GM19193 (cell line): ENCODE measurements around the gene DNAAF1.

ENCODE experiments used
- POLR2A ChIP-seq: IDR thresholded peaks from 4 replicates; pipeline ENCODE4 v1.6.1; 2011; ENCODE audit not compliant: insufficient read depth, insufficient read length; ENCODE audit errors: extremely low read depth

Gene DNAAF1

DNA sequence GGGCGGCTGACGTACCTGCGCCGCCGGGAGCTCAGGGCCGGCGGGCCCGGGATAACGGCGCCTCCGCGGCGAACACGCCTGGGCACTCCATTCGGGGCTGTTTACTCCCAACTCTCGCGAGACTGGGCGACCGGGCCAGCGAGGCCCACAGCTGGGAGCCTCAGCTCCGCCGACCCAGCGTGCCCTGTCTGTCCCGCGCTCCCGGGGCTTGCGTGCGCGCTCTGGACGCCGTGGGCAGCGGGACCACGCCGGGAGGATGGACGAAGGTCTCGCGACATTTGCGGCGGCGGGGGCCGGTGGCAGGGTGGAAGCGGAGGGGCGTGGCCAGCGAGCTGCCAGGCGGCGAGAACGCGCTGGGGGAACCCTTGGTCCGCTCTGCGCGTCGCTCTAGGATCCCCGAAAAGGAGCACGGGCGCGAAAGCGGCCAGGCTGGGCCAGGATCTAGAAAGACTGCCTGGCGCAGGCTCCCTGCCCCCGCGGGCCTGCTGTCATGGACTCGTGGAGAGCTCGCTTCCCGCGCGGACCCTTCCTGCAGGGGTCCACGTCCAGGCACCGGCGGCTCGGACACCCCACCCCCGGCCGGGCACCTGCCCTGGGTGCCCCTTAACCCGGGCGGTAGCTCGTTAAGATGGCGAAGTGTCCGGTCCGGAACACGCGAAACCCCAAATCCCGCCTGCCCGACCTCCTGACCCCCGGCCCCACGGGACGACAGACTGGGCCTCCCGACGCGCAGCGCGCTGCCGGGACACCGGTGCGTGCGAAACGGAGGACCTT is 28.2 kb upstream of the DNAAF1 start, which contains the start of gene MBTPS1:
TSS of gene MBTPS1 (minus strand) at position 223 of the 774 bp plus-strand sequence. CDS start 15,159 bp downstream, outside the sequence.
- peak; percentile 82 for TF ChIP-seq POLR2A

DNA sequence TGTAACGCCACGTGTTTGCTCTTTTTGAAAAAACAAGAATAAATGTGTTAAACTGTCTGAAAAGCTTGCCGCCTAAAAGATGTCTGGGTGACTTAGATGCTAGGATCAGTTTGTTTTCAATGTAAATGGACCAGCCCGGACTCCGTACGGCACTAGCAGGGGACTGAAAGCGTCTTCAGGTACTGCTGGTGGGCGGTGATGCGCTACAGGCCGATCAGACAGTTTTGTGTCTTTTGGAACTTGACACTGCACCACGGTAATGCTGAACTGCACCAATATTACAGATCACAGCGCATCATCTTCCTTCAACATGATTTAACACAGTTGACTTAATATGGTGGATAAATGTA is 27.6 kb upstream of the DNAAF1 start:
- TF ChIP-seq POLR2A: no peak

- TF ChIP-seq POLR2A: no peak
These were observed 25.7 kb upstream of the DNAAF1 start for GRCh38 chr16:84119368-84119767.

DNA sequence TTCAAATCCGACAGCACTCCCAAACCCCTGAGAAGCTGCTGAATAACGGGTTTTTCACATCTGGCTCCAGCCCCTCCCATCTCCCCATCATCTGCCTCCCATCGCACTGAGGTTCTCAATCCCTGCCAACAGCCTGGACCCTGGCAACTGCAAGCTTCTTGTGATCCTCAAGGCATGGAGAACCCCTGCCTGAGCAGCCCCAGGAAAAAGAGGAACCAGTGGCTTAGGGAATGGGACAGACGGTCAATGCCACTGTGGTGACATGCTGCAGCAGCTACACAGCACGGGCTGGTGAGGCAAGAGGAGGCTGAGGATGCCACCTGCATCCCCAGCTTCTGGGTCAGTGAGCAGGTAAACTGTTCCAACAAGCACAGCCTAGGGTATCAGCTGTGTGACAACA is 25.1 kb upstream of the DNAAF1 start:
- no peak for TF ChIP-seq POLR2A

DNA sequence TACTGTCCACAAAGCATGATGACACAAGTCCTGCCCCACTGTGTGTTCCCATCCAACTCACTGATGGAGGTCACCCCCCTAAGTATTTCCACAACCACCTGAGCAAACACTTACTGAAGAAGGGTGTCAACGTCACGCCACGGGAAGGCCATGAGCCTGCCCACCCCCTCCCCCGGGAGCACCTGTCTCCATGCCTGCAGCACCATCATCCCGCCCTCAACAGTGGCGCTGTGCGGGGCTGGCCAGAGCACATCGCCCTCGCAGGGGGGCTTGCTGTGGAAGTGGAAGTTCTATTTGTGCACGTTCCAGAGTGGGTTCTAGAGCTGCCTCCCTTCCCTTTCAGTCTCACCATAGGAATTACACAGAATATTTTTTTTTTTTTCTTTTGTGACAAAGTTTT is 24.1 kb upstream of the DNAAF1 start:
- no peak for TF ChIP-seq POLR2A

- TF ChIP-seq POLR2A: no peak
These were observed 20.6 kb upstream of the DNAAF1 start for GRCh38 chr16:84124257-84125073.

GRCh38 chr16:84131117-84131516 is 14.0 kb upstream of the DNAAF1 start:
- TF ChIP-seq POLR2A: no peak

GRCh38 chr16:84132527-84133285 is 12.4 kb upstream of the DNAAF1 start:
- no peak for TF ChIP-seq POLR2A

DNA sequence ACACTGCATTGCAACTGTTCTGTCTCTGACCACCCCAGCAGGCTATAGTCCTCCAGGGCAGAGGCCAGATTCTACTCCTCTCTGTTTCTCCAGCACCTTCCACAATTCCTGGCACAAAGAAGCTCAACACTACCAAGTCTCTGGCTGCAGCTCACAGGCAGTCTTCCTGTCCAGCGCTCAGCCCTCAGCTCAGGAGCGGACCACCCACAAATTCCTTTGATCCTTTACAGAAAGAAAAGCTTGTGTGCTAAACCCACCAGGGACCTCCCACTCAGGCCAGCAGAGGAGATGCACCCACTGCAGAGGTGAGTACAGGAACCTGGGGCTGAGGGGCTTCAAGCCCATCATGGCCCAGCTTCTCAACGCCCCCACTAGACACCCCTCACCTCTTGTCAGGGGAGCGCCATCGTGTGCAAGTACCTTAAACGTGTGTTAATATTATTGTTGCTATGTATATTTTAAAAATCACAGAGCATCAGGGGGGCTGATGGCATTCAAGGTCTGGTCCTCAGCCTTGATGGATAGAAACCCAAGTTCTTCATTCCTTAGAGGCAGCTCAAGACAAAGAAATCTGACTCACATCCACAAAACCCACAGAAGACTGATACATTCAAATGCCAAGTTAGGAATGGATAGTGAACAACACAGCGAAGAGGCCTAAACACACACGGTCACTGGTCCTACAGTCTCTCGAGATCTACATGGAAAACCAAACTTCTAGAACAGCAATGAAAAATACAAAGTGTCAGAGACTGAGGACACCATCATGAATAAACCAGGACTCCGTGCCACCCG is 8.6 kb upstream of the DNAAF1 start:
- TF ChIP-seq POLR2A: no peak

- TF ChIP-seq POLR2A: no peak
These were observed 7.8 kb upstream of the DNAAF1 start for GRCh38 chr16:84137287-84137686.

- TF ChIP-seq POLR2A: no peak
These were observed 7.2 kb upstream of the DNAAF1 start for GRCh38 chr16:84137769-84138357.

GRCh38 chr16:84138500-84138823 is 6.6 kb upstream of the DNAAF1 start:
- no peak for TF ChIP-seq POLR2A

DNA sequence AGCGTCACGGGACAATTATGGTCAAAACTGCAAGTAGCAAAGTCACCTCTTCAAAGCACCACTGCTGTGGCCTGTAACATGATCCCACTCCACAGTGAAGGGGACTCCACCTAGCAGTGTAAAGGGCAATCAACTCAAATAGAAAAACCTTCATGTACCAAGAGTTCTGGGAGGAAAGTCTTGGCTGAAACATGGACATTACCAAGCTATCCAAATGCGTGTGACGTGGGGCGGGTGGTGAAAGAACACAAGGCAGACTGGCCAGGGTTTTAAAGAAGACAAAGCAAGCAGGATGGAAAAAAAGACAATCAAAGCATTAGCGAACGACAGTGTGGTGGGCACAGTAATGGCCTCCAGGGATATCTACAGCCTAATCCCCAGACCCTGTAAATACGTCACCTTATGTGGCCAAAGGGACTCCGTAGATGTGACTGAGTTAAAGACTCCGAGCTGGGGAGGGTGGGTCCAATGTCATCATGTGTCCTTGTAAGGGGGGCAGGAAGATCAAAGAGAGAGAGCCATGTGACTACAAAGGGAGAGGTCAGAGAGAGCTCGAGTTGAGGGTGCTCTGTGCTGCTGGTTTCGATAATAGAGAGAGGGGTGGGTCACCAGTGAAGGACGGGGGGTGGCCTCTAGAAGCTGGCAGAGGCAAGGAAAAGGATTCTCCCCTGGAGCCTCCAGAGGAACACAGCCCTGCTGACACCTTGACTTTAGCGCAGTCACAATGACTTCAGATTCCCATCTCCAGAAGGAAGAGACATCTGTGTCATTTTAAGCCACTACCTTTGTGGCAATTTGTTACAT is 6.1 kb upstream of the DNAAF1 start:
- no peak for TF ChIP-seq POLR2A
